Osteocyte (in vitro differentiated cells): ENCODE results near the gene CRB3. TPM values are rescaled to one million over a fixed set of nuclear protein-coding genes. Genes with fewer than 3 reads are reported as not detected.

Experiments
- DNase-seq: peaks from one replicate; pipeline ENCODE4 v3.0.0; 2021; ENCODE audit warnings: mixed read lengths; ENCODE audit not compliant: unreplicated experiment; ENCODE audit errors: extremely low spot score
- H3K27ac Mint-ChIP-seq: one replicate; pipeline ENCODE4 v1.8.0; 2021; ENCODE audit warnings: mild to moderate bottlenecking, mixed read lengths; ENCODE audit not compliant: unreplicated experiment
- H3K27me3 Mint-ChIP-seq: one replicate; pipeline ENCODE4 v1.8.0; 2021; ENCODE audit warnings: mixed read lengths; ENCODE audit not compliant: unreplicated experiment
- H3K36me3 Mint-ChIP-seq: one replicate; pipeline ENCODE4 v1.8.0; 2021; ENCODE audit warnings: mixed read lengths; ENCODE audit not compliant: unreplicated experiment
- H3K4me1 Mint-ChIP-seq: one replicate; pipeline ENCODE4 v1.8.0; 2021; ENCODE audit warnings: mixed read lengths; ENCODE audit not compliant: unreplicated experiment
- H3K4me3 Mint-ChIP-seq: one replicate; pipeline ENCODE4 v1.8.0; 2021; ENCODE audit warnings: mild to moderate bottlenecking, moderate library complexity, mixed read lengths; ENCODE audit not compliant: unreplicated experiment
- H3K9me3 Mint-ChIP-seq: one replicate; pipeline ENCODE4 v1.8.0; 2021; ENCODE audit warnings: mixed read lengths; ENCODE audit not compliant: unreplicated experiment
- CTCF ChIP-seq: fragments of 200-600 bp; sonication (generic); IDR thresholded peaks from 2 replicates; pipeline ENCODE4 v1.5.0; 2021; ENCODE audit warnings: antibody characterized with exemption, mild to moderate bottlenecking, moderate library complexity
- total RNA-seq: library from RNA; stranded (reverse); gene quantifications from 2 replicates; pipeline ENCODE4 v1.2.1, GENCODE V29; 2021

CRB3 gene
- total RNA-seq, 1 donor from 2014 or later, result not detected

GRCh38 chr19:6470173-6470572 is 6.1 kb downstream of the CRB3 start:
- Mint-ChIP-seq H3K9me3 (no peaks in the 10 kb centered on the region), H3K27ac (no peak overlapping the region), H3K4me3 (no peak overlapping the region), H3K36me3 (no peaks in the 10 kb centered on the region), H3K27me3 (peaks cover 17% of the 10 kb centered on the region), H3K4me1 (no peaks in the 10 kb centered on the region)
- no peak for TF ChIP-seq CTCF
- no peak for DNase-seq

GRCh38 chr19:6471076-6471475 is 7.0 kb downstream of the CRB3 start:
- TF ChIP-seq CTCF, result no peak
- Mint-ChIP-seq H3K4me1 (peaks cover 2% of the 10 kb centered on the region), H3K27ac (no peak overlapping the region), H3K9me3 (no peaks in the 10 kb centered on the region), H3K27me3 (peaks cover 12% of the 10 kb centered on the region), H3K4me3 (no peak overlapping the region), H3K36me3 (no peaks in the 10 kb centered on the region)
- DNase-seq, result no peak

- Mint-ChIP-seq H3K9me3 (no peaks in the 10 kb centered on the region), H3K4me3 (no peak overlapping the region), H3K4me1 (peaks cover 4% of the 10 kb centered on the region), H3K27ac (no peak overlapping the region), H3K36me3 (no peaks in the 10 kb centered on the region), H3K27me3 (peaks cover 6% of the 10 kb centered on the region)
- no peak for DNase-seq
- TF ChIP-seq CTCF, result no peak
Observed at GRCh38 chr19:6472713-6473112, 8.6 kb downstream of the CRB3 start.

- peaks cover 2% of the 10 kb centered on the region for H3K27me3 Mint-ChIP-seq
- no peak overlapping the region for H3K4me3 Mint-ChIP-seq
- TF ChIP-seq CTCF, result no peak
- H3K27ac Mint-ChIP-seq, result no peak overlapping the region
- no peak for DNase-seq
- peaks cover 4% of the 10 kb centered on the region for H3K4me1 Mint-ChIP-seq
- no peaks in the 10 kb centered on the region for H3K9me3 Mint-ChIP-seq
- H3K36me3 Mint-ChIP-seq, result no peaks in the 10 kb centered on the region
Observed at GRCh38 chr19:6473647-6474046, 9.6 kb downstream of the CRB3 start.

GRCh38 chr19:6475321-6476108 is 11.4 kb downstream of the CRB3 start:
- Mint-ChIP-seq H3K36me3 (no peaks in the 10 kb centered on the region), H3K4me3 (no peak overlapping the region), H3K4me1 (peaks cover 4% of the 10 kb centered on the region), H3K27me3 (peaks cover 2% of the 10 kb centered on the region), H3K9me3 (no peaks in the 10 kb centered on the region), H3K27ac (no peak overlapping the region)
- TF ChIP-seq CTCF, result no peak
- no peak for DNase-seq
